PFSK-1 (cell line): ENCODE measurements around the gene RASAL2.

Experiments
- FOXP2 ChIP-seq: optimal IDR thresholded peaks from 2 replicates; pipeline ENCODE3; 2011; ENCODE audit warnings: borderline replicate concordance, control low read depth, inconsistent platforms; ENCODE audit not compliant: insufficient read depth; ENCODE audit errors: extremely low read length, extremely low read depth
- POLR2AphosphoS5 ChIP-seq: IDR thresholded peaks from 2 replicates; pipeline ENCODE4 v1.6.1; 2012; ENCODE audit warnings: low read depth, mild to moderate bottlenecking, control low read depth, low read length, moderate library complexity
- SIN3A ChIP-seq: IDR thresholded peaks from 2 replicates; pipeline ENCODE4 v1.6.1; 2012; ENCODE audit warnings: mild to moderate bottlenecking, low read length, moderate library complexity, borderline replicate concordance; ENCODE audit not compliant: insufficient read depth
- TAF1 ChIP-seq: IDR thresholded peaks from 2 replicates; pipeline ENCODE4 v1.6.1; 2012; ENCODE audit warnings: low read length, control low read depth, borderline replicate concordance; ENCODE audit not compliant: insufficient read depth
- TF ChIP-seq, protein P1 (sequence below), 2 experiments: IDR thresholded peaks; 2 replicates each; pipeline versions ENCODE4 v1.6.1 to v1.8.0; 2011 to 2012; ENCODE audit warnings: low read depth in 2 of 2, low read length in 2 of 2, control low read depth in 1 of 2, inconsistent platforms in 1 of 2, mild to moderate bottlenecking in 1 of 2, moderate library complexity in 1 of 2; ENCODE audit not compliant: insufficient read depth in 1 of 2

RASAL2 gene

DNA sequence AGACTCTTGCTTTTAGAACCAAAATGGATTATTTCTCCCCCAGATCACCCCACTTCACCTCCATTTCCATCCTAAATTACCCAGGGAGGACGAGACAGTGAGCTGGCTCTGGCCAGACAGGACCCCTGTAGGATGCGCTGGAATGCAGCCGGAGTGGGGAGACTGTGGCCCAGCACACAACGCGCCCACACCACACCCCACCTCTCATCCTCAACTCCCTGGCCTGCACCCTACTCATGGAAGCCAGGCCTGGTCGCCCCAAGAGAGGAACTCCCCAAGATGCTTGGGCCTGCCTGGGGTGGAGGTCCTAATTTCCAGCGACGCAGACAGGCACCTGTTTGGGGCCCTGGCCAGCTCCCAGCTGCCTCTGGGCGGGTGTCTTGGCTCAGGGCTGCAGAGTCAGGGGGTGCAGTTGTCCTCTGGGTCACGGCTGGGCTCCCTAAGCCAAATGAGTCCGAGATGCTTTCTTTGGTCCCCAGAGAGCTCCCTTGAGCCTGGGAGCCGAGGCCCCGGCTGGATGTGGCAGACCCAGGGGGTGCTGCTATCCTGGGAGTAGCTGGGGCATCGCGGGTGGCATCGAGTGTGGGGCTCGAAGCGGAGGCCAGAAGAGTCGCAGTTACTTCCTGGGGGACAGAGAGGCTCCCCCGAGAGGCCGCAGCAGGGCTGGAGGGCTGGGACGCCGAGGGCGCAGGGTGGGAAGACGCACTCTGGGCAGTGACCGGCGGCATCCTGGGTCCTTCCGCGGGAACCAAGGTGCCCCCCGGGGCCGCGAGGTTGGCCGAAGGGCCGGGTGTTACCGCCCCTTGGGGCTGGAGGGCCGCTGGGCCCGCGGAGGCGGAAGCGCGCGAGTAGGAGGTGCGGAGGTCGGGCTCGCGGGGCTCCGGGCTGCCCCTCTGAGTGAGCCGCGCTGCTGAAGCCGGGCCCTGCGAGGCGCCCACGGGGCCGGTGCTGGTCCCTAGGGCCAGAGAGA, 392.5 kb downstream of the RASAL2 start:
- TF ChIP-seq, protein P1, sequence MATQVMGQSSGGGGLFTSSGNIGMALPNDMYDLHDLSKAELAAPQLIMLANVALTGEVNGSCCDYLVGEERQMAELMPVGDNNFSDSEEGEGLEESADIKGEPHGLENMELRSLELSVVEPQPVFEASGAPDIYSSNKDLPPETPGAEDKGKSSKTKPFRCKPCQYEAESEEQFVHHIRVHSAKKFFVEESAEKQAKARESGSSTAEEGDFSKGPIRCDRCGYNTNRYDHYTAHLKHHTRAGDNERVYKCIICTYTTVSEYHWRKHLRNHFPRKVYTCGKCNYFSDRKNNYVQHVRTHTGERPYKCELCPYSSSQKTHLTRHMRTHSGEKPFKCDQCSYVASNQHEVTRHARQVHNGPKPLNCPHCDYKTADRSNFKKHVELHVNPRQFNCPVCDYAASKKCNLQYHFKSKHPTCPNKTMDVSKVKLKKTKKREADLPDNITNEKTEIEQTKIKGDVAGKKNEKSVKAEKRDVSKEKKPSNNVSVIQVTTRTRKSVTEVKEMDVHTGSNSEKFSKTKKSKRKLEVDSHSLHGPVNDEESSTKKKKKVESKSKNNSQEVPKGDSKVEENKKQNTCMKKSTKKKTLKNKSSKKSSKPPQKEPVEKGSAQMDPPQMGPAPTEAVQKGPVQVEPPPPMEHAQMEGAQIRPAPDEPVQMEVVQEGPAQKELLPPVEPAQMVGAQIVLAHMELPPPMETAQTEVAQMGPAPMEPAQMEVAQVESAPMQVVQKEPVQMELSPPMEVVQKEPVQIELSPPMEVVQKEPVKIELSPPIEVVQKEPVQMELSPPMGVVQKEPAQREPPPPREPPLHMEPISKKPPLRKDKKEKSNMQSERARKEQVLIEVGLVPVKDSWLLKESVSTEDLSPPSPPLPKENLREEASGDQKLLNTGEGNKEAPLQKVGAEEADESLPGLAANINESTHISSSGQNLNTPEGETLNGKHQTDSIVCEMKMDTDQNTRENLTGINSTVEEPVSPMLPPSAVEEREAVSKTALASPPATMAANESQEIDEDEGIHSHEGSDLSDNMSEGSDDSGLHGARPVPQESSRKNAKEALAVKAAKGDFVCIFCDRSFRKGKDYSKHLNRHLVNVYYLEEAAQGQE (IDR thresholded peaks at IDR 0.05; ENCODE audit: insufficient read depth in 1 of 2, low read depth in 2 of 2, low read length in 2 of 2): no peak
- TF ChIP-seq TAF1: no peak
- TF ChIP-seq SIN3A: no peak
- no peak for TF ChIP-seq POLR2AphosphoS5

DNA sequence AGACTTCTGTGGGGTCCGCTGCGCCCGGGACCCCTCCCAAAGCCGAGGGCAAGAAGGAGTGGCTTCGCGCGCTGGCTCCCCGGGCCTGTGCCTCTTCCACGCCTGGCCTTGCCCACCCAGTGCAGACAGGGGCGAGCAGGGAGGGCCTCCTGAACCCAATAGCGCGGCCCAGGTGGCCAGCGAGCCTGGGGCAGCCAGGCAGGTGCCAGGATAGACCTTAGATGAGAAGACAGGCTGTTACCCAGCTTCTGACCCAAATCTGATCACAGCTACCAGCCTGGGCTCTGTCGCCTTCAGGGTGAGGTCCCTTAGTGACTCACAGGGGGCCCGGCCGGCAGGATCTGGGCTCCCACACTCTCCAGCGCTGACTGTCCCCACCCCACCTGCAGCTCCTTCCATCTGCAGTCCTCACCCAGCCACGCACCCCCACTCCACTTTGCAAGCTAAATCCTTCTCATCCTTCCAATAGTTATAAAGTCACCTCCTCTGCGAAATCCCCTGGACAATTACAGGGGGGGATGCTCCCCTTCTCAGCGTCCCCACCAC, 393.2 kb downstream of the RASAL2 start:
- TF ChIP-seq SIN3A (no peak), TAF1 (no peak), POLR2AphosphoS5 (no peak), FOXP2 (no peak)
- TF ChIP-seq, protein P1 (IDR thresholded peaks at IDR 0.05; ENCODE audit: insufficient read depth in 1 of 2, low read depth in 2 of 2, low read length in 2 of 2): no peak

DNA sequence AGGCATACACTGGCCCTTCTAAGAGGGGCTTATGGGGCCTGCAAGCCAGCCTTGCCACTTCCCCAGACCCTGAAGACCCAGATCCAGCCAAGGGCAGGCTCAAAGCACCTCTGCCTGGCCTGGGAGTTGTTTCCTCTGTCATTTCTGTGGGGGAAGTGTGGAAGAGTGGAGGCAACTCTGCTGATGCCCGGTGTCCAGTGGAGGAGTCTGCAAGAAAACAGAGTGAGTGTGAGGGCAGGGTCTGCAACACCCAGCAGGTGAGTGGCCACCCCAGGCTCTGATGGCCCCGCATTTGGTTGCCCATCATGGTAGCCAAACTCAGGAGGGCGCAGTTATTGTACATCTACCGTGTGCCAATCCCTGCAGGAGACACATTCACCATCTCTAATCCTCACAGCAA, 394.5 kb downstream of the RASAL2 start:
- TF ChIP-seq FOXP2: no peak

DNA sequence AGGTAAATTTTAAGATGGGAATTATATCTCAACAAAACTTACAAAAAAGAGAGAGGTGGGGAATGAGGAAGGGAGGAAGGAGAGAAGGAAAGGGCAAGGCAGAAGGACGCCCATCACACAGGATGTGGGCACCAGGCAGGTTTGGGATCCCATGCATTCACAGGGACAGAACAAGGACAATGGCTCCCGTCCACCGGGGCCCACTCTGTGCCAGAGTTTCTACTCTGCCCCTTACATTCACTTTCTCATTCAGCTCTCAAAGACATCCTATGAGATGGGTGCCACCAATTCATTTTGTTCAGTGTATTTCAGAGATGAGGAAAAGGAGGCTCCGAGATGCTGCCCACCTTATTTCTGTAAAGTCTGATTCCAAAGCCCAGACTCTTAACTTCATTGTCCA, 395.5 kb downstream of the RASAL2 start:
- TF ChIP-seq TAF1: no peak
- TF ChIP-seq FOXP2: no peak
- no peak for TF ChIP-seq SIN3A
- TF ChIP-seq, protein P1 (IDR thresholded peaks at IDR 0.05; ENCODE audit: insufficient read depth in 1 of 2, low read depth in 2 of 2, low read length in 2 of 2): no peak
- TF ChIP-seq POLR2AphosphoS5: no peak

DNA sequence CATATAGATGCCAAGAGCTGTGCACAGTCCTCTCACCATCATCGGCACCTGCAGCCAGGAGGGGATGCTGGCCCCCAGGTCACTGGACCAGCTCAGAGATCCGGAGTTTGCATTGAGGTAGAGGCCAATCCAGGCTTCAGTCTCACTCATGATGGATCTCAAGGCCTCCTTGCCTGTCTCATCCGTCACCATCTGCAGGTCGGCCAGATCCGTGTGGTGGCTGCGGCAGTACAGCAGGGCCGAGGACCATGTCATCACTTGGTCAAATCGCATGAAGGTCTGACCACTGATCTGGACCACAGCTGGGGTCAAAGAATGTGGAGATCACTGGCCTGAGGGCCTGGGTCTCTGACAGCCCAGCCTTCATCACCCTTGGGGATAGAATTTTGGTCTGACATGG, 396.2 kb downstream of the RASAL2 start:
- TF ChIP-seq TAF1 (no peak), SIN3A (no peak), POLR2AphosphoS5 (no peak)
- TF ChIP-seq, protein P1 (IDR thresholded peaks at IDR 0.05; ENCODE audit: insufficient read depth in 1 of 2, low read depth in 2 of 2, low read length in 2 of 2): no peak
